GM03348 (cell line): ENCODE measurements around the gene CNTRL.

Experiments
- DNase-seq: peaks from one replicate; pipeline ENCODE4 v3.0.0; 2012; ENCODE audit warnings: low spot score

The CNTRL gene

DNA sequence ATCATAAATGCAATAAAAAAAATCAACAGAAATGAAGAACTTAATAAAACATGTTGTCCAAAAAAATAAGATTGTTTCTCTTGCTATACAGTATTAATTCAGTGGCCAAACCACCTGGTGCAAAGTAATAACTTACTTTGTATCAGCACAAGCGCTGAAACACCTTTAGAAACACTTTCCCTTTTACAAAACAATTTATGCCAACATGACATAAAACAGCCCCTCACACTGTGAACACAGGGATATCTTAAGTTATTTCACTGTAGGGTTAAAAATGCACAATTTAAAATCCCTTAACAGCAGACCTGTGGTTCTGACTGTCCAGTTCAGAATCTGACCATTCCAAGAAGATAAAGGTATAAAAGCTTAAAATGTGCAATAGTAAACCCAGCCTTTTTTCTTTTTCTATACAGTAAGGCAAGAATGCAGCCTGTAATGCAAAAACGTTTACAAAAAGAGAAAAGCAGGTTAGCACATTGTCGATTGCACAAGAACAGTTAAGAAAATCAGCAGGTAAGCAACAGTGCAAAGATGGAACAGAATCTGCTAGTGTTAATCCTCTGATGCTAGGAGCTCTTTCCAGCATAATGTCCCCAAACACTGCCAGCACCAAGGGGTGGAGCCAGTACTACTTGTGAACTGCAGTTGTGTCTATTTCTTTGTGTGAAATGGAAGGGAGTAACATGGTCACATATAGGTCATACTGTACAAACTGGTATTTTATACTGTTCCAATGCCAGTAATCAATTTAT lies 105.4 kb downstream of the CNTRL start:
- no peak for DNase-seq

GRCh38 chr9:121182101-121182836 lies 107.5 kb downstream of the CNTRL start:
- DNase-seq = no peak

GRCh38 chr9:121182989-121183388 lies 108.2 kb downstream of the CNTRL start:
- DNase-seq = no peak

DNA sequence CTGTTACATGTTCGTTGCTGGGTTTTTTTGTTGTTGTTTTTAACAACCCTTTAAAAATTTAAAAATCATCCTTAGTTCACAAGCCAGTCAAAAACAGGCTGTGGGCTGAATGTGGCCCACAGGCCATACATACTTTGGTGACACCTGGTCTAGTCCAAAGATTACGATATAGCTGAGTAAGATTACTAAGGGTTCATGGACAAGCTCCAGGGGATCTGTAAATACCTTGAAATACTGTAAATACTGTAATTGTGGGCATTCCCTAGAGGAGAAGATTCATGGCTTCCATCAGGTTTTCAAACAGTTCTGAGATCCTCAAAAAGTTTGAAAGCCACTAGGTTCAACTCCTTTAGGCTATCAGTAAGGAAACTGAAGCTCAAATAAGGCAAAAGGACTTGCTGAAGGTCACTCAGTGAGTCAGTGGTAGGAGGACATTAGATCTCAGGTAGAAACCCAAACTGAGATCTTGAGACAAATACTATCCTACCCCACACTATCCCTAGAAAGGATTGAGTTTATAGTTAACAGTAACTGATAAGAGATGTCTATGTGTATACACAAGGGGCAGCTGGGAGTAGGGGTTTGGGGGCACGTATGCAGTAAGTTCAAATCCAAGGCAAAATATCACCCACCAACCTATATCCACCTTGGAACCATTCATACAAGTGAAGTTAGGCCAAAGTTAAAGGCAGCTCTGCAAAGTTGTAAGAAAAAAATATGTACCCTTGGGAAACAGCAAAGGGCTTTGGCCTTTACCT lies 109.1 kb downstream of the CNTRL start:
- no peak for DNase-seq

DNA sequence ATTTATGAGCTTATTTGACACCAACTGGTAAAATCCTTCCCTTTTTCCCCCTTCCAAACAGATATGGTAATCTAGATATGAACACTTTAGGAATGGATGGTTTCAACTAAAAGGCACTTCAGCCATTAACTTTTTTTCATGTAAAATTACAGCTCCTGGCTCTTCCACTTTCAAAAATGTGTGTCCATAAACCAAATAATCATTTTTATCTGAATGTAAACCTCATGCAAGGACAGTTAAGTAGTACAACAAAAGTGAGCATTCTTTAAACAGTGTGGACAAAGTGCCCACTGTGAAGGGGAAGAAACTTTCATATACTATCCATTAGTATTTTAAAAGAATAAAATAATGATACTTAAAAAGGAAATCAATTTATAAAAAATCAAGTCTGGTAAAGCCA lies 109.7 kb downstream of the CNTRL start:
- DNase-seq = no peak

DNA sequence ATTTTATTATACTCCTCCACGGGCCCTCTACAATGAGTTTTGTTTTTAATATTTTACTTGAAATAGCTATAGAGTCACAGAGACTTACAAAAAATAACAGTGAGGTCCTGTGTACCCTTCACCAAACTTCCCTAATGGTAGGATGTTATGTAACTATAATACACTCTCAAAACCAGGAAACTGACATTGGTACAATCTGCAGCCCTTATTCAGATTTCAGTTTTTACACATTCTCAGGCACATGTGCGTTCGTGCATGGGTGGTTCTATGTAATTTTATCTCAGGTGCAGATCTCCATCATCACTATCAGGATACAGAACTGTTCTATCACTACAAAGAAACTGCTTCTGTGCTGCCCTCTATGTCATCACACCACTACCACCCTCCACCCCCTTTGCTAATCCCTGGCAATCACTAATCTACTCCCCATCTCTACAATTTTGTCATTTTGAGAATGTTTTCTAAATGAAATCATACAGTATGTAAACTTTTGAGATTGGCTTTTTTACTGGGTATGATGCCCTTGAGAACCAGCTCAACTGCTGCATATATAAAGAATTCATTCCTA lies 110.5 kb downstream of the CNTRL start:
- no peak for DNase-seq

DNA sequence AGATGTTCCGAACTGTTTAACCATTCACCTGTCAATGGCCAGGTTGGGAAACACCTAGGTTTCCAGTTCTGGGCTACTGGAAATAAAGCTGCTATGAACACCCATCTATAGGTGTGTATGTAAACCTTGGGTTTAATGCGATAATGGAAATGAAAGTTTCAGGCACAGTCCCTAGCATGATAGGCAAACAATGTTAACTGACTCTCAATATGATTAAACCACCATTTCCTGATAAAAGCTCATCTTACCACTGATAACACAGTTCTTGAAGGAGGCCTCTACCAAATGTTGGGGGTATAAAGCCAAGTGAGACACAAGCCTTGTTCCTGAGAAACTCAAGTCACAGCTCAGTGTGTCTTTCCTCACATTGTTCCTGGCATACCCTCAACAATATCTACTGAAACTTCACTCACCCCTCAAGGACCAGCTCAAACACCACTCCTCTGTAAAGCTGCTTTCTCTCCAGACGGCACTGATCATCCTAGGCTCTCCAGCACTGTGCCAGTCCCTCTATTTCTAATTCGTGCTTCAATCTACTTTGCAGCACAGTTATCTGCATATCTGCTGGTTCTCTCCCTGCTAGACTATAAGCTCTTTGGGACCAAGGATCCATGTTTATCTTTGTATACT lies 111.1 kb downstream of the CNTRL start:
- DNase-seq = no peak

DNA sequence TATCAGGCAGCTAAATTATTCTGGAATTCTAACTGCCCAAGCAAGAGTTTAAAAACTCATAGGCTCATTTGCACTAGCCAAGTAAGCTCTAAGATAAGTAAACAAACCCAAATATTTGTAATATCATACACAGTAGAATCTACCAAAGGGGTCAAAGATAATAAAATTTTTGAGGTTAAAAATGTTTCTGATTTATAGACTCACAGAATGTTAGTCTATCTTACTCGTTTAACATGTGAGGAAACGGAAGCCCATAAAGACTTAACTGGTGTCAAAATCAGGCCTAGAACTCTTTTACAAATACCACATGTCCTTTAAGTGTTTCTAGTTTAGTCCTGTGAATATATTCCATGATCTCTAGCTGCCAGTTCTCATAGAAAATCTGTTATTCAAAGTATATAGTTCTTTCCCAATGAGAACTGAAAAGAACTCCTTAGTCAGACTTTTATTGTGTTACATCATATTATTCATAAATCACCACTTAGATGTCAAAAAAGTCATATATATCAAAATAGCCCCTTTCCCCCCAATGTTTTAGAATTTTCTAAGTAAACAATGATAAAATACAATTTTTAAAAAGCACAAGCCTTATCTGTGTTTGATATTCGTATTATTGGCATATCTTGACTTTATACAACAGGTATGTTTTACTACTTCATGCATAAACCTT lies 113.0 kb downstream of the CNTRL start:
- DNase-seq = no peak

GRCh38 chr9:121189006-121189405 lies 114.3 kb downstream of the CNTRL start:
- no peak for DNase-seq

DNA sequence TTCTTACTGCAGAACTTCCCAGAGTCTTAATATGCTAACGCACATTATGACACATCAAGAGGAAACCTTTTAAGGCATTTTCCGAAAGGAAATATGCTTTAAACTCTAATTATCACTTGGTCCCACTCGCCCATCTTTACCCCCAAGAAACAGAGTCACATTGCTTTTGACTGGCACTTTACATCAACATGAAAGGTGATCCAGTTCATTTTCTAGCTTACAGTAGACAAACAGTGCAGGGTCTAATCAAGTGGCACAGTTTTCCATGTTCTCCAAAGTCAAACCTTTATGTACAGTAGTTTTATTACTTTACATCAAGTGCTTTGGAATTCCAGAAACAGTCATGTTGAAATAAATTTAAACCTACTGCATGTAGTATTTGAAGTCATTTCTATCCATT lies 114.9 kb downstream of the CNTRL start:
- no peak for DNase-seq

- no peak for DNase-seq
These were observed 116.5 kb downstream of the CNTRL start for GRCh38 chr9:121191235-121191634.

DNA sequence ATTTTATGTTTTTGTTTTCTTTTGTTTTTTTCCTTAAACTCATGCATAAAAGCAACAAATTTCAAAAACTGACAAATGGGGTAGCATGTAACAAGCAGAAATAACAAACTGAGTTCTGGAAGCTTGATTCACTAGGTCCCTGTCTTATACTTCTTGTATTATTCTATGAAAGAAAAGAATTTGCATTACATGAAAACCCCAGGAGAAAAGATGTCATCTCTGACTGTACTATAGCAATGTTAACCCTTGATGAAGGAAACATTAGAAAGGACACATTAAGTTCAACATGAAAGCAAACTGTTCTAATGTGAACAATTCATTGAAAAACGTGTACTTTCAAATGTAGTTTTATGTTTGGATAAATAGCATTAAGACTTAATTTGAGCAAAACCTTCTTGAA lies 117.8 kb downstream of the CNTRL start:
- DNase-seq = no peak

GRCh38 chr9:121192959-121193640 lies 118.3 kb downstream of the CNTRL start:
- no peak for DNase-seq

GRCh38 chr9:121194730-121195129 lies 120.0 kb downstream of the CNTRL start:
- DNase-seq = no peak

- DNase-seq = no peak
These were observed 121.6 kb downstream of the CNTRL start for GRCh38 chr9:121196389-121196788.

GRCh38 chr9:121197132-121197531 lies 122.4 kb downstream of the CNTRL start:
- DNase-seq = no peak

DNA sequence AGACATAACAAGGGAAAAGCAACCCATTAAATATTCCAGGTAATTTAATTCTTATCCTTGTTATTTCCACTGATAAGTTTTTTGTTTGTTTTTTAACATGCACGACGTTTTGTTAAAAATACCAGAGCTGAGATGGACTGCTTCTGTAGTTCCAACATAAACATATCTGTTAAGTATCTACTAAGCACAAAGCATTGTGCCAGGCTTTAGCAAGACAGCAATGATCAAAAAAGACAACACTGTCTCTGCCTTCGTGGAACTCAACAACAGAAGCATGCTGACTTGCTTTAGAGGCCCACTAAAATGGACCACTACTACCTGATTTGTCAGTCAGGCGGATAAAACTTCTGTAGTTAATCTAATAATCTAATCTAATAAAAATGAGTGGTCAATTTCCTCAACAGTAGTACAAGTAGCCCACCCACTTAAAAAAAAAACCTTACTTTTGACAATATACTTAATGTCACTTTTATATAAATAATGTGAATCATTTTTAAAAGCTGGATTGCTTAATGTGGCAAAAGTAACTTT lies 123.8 kb downstream of the CNTRL start:
- DNase-seq = no peak

- no peak for DNase-seq
These were observed 125.2 kb downstream of the CNTRL start for GRCh38 chr9:121199921-121200320.

GRCh38 chr9:121200356-121200755 lies 125.6 kb downstream of the CNTRL start:
- DNase-seq = no peak

- peak; percentile 53 for DNase-seq
These were observed 126.4 kb downstream of the CNTRL start for GRCh38 chr9:121201045-121201737.
